PFSK-1 (cell line): ENCODE data around the gene FBXW11.

ENCODE experiments used
- FOXP2 ChIP-seq: optimal IDR thresholded peaks from 2 replicates; pipeline ENCODE3; 2011; ENCODE audit warnings: borderline replicate concordance, control low read depth, inconsistent platforms; ENCODE audit not compliant: insufficient read depth; ENCODE audit errors: extremely low read length, extremely low read depth
- POLR2AphosphoS5 ChIP-seq: IDR thresholded peaks from 2 replicates; pipeline ENCODE4 v1.6.1; 2012; ENCODE audit warnings: low read depth, mild to moderate bottlenecking, control low read depth, low read length, moderate library complexity
- SIN3A ChIP-seq: IDR thresholded peaks from 2 replicates; pipeline ENCODE4 v1.6.1; 2012; ENCODE audit warnings: mild to moderate bottlenecking, low read length, moderate library complexity, borderline replicate concordance; ENCODE audit not compliant: insufficient read depth
- TAF1 ChIP-seq: IDR thresholded peaks from 2 replicates; pipeline ENCODE4 v1.6.1; 2012; ENCODE audit warnings: low read length, control low read depth, borderline replicate concordance; ENCODE audit not compliant: insufficient read depth
- TF ChIP-seq, protein P1 (sequence below), 2 experiments: IDR thresholded peaks; 2 replicates each; pipeline versions ENCODE4 v1.6.1 to v1.8.0; 2011 to 2012; ENCODE audit warnings: low read depth in 2 of 2, low read length in 2 of 2, control low read depth in 1 of 2, inconsistent platforms in 1 of 2, mild to moderate bottlenecking in 1 of 2, moderate library complexity in 1 of 2; ENCODE audit not compliant: insufficient read depth in 1 of 2

FBXW11 gene

DNA sequence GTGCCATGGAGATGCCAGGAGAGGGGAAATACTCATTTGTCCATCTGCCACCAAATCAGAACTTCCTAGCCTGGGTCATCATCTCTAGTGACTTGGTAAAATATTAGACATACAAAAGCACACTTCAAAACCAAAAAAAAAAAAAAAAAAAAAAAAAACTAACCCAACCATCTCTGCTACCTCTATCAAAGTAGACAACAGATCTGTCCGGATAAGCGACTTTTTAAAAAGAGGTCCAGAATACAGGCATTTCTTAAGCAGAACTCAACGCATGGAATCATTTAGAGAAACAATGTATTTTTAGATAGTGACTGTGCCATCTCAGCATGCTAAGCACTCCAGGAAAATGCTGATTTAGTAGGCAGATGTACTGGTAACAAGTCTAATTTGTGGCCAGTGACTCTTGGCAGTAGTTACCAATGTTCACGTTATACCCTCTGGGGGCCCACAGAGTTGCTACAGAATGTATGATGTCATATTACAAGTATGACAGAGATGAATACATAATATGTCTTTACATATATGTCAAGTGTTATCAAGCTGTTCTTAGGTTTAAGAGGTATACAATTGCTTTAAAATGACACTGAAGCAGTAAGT, 113.0 kb downstream of the FBXW11 start:
- TF ChIP-seq, protein P1, sequence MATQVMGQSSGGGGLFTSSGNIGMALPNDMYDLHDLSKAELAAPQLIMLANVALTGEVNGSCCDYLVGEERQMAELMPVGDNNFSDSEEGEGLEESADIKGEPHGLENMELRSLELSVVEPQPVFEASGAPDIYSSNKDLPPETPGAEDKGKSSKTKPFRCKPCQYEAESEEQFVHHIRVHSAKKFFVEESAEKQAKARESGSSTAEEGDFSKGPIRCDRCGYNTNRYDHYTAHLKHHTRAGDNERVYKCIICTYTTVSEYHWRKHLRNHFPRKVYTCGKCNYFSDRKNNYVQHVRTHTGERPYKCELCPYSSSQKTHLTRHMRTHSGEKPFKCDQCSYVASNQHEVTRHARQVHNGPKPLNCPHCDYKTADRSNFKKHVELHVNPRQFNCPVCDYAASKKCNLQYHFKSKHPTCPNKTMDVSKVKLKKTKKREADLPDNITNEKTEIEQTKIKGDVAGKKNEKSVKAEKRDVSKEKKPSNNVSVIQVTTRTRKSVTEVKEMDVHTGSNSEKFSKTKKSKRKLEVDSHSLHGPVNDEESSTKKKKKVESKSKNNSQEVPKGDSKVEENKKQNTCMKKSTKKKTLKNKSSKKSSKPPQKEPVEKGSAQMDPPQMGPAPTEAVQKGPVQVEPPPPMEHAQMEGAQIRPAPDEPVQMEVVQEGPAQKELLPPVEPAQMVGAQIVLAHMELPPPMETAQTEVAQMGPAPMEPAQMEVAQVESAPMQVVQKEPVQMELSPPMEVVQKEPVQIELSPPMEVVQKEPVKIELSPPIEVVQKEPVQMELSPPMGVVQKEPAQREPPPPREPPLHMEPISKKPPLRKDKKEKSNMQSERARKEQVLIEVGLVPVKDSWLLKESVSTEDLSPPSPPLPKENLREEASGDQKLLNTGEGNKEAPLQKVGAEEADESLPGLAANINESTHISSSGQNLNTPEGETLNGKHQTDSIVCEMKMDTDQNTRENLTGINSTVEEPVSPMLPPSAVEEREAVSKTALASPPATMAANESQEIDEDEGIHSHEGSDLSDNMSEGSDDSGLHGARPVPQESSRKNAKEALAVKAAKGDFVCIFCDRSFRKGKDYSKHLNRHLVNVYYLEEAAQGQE (IDR thresholded peaks at IDR 0.05; ENCODE audit: insufficient read depth in 1 of 2, low read depth in 2 of 2, low read length in 2 of 2) = no peak
- TF ChIP-seq SIN3A = no peak
- TF ChIP-seq TAF1 = no peak
- no peak for TF ChIP-seq POLR2AphosphoS5
- TF ChIP-seq FOXP2 = no peak

DNA sequence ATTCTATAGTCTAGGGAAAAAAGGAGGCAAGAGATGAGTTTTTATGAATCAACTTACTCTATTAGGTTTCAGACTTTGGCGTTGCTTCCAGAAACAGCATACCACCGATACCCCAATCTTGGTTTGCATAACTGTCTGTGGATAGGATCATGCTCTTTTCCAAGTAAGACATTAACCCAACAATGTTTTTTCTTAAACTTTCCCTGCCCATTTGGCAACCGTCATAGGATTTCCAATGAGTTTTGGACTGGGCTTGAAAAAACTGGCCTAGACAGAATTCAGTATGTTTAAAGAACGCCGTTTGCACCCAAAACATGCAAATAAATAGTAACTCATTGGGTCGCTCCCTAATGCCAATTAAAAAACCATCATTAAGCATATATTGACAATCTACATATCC, 114.8 kb downstream of the FBXW11 start:
- TF ChIP-seq TAF1 (no peak), SIN3A (no peak), FOXP2 (no peak), POLR2AphosphoS5 (no peak)
- TF ChIP-seq, protein P1 (IDR thresholded peaks at IDR 0.05; ENCODE audit: insufficient read depth in 1 of 2, low read depth in 2 of 2, low read length in 2 of 2) = no peak

DNA sequence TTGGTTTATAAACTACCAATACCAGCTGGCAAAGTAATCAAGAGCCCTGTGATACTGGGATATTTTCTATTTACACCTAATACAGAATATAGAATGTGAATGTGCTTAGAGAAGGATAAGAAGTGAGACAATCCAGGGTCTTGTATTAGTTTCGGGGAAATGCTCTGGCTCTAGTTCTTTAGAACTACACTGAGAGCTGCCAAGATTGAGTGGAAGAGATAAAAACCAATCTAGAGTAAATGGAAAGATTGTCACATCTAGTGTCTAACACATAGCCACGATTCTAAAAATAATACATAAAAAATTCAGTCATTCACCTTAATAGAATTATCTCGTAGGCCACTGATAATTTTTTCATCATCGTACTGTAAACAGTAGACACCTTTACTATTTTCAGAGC, 115.3 kb downstream of the FBXW11 start:
- TF ChIP-seq POLR2AphosphoS5 = no peak
- TF ChIP-seq, protein P1 (IDR thresholded peaks at IDR 0.05; ENCODE audit: insufficient read depth in 1 of 2, low read depth in 2 of 2, low read length in 2 of 2) = no peak
- TF ChIP-seq TAF1 = no peak
- no peak for TF ChIP-seq SIN3A
- no peak for TF ChIP-seq FOXP2

DNA sequence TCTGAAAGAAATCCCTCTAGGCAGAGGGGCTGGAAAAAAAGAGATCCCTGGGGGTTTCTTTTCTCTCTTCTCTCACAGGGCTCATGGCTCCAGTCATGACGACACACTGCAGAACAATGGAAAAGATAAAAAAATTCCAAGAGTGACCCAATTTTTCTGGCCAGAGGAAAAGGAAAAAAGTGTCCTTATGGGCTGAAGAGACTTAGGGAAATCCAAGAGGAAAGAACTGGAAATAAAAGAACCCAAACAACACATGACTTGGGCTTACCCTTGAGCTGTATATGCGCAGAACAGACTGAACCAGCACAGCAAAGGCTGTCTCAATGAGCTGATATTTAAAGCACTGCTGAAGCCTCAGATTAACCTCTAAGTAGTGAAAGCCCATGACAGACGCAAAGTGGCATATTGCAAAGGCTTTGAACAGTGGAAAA, 118.4 kb downstream of the FBXW11 start:
- TF ChIP-seq FOXP2 (no peak), POLR2AphosphoS5 (no peak), TAF1 (no peak), SIN3A (no peak)
- TF ChIP-seq, protein P1 (IDR thresholded peaks at IDR 0.05; ENCODE audit: insufficient read depth in 1 of 2, low read depth in 2 of 2, low read length in 2 of 2) = no peak

DNA sequence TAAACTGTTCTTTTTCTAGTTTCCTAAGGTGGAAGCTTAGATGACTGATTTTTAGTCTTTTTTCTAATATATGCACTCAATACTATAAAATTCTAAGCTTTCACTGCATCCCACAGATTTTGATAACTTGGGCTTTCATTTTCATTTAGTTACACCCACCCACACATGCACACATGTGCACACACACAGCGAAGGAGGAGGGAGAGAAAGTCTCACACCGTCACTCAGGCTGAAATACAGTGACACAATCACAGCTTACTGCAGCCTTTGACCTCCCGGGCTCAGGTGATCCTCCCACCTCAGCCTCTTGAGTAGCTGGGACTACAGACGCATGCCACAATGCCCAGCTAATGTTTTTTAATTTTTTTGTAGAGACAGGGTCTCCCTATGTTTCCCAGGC, 124.3 kb downstream of the FBXW11 start:
- TF ChIP-seq TAF1 = no peak
- TF ChIP-seq POLR2AphosphoS5 = no peak
- TF ChIP-seq FOXP2 = no peak
- TF ChIP-seq, protein P1 (IDR thresholded peaks at IDR 0.05; ENCODE audit: insufficient read depth in 1 of 2, low read depth in 2 of 2, low read length in 2 of 2) = no peak
- TF ChIP-seq SIN3A = no peak
